SK-N-SH (cell line): ENCODE results near the gene TOM1L2. TPM values are rescaled to one million over a fixed set of nuclear protein-coding genes. Genes with fewer than 3 reads are reported as not detected.

Source experiments
- CTCF ChIA-PET: fragments of 300-600, 350-600 bp; formaldehyde crosslinking; extraction: SDS; loops from one replicate; lab custom pipeline; 2021; lab: Yijun Ruan, JAX
- POLR2A ChIA-PET: fragments of 350-600 bp; sonication (Branson Sonifier 250); formaldehyde crosslinking; extraction: SDS; loops from one replicate; lab custom pipeline; 2020; ENCODE audit warnings: antibody characterized with exemption, inconsistent platforms; lab: Yijun Ruan, JAX
- DNase-seq: peaks from one replicate; pipeline ENCODE4 v3.0.0; 2012
- H2AFZ ChIP-seq: fragments of 200-600 bp; sonication (generic); 2 replicates; pipeline ENCODE4 v1.8.1; 2016; ENCODE audit warnings: antibody characterized with exemption, mild to moderate bottlenecking, low read depth
- H3F3A ChIP-seq: fragments of 200-600 bp; sonication (generic); replicated peaks from 2 replicates; pipeline ENCODE3; 2016; ENCODE audit warnings: antibody characterized with exemption, mild to moderate bottlenecking; ENCODE audit not compliant: insufficient read depth
- H3K27ac ChIP-seq, 2 experiments: fragments of 200-500 bp in 1 of 2; fragments of 200-600 bp in 1 of 2; sonication (Bioruptor generic) in 1 of 2; sonication (generic), shearing (Covaris generic) in 1 of 2; 2 replicates each; pipeline versions ENCODE4 v1.5.1 to v1.6.1; 2014 to 2016; ENCODE audit warnings: low read depth in 2 of 2, inconsistent platforms in 1 of 2, low read length in 1 of 2, mild to moderate bottlenecking in 1 of 2, mixed read lengths in 1 of 2
- H3K27me3 ChIP-seq: fragments of 200-600 bp; sonication (generic), shearing (Covaris generic); 2 replicates; pipeline ENCODE4 v1.6.1; 2016; ENCODE audit warnings: mixed run types; ENCODE audit not compliant: insufficient read depth
- H3K36me3 ChIP-seq, 2 experiments: fragments of 200-500 bp in 1 of 2; fragments of 200-600 bp in 1 of 2; sonication (Bioruptor generic) in 1 of 2; sonication (generic) in 1 of 2; replicated peaks in 1 of 2; 2 replicates each; pipeline versions ENCODE3 to v1.5.1; 2014 to 2016; ENCODE audit warnings: low read length in 1 of 2, mild to moderate bottlenecking in 1 of 2; ENCODE audit not compliant: insufficient read depth in 2 of 2, control insufficient read depth in 1 of 2
- H3K4me1 ChIP-seq, 2 experiments: fragments of 200-500 bp in 1 of 2; fragments of 200-600 bp in 1 of 2; sonication (Bioruptor generic) in 1 of 2; sonication (generic), shearing (Covaris generic) in 1 of 2; 2 replicates each; pipeline versions ENCODE4 v1.5.1 to v1.6.1; 2014 to 2016; ENCODE audit warnings: low read depth in 1 of 2, low read length in 1 of 2, mixed run types in 1 of 2; ENCODE audit not compliant: insufficient read depth in 2 of 2, control insufficient read depth in 1 of 2
- H3K4me2 ChIP-seq: fragments of 200-600 bp; sonication (generic), shearing (Covaris generic); 2 replicates; pipeline ENCODE4 v1.6.1; 2017; ENCODE audit warnings: mixed run types
- H3K4me3 ChIP-seq, 2 experiments: fragments of 200-500 bp in 1 of 2; fragments of 200-600 bp in 1 of 2; sonication (Bioruptor generic) in 1 of 2; sonication (generic), shearing (Covaris generic) in 1 of 2; 2 replicates each; pipeline versions ENCODE4 v1.5.1 to v1.8.1; 2014 to 2016; ENCODE audit warnings: low read depth in 2 of 2, inconsistent platforms in 1 of 2, low read length in 1 of 2, mild to moderate bottlenecking in 1 of 2, mixed read lengths in 1 of 2, moderate library complexity in 1 of 2
- H3K79me2 ChIP-seq: fragments of 200-600 bp; sonication (generic); 2 replicates; pipeline ENCODE4 v1.8.1; 2017; ENCODE audit warnings: mild to moderate bottlenecking; ENCODE audit not compliant: insufficient read depth
- H3K9ac ChIP-seq: fragments of 200-600 bp; sonication (generic); 2 replicates; pipeline ENCODE4 v1.6.1; 2017; ENCODE audit warnings: mixed run types
- H3K9me2 ChIP-seq: fragments of 200-600 bp; sonication (generic); 2 replicates; pipeline ENCODE4 v1.6.1; 2017; ENCODE audit warnings: mixed run types
- H3K9me3 ChIP-seq: fragments of 200-600 bp; sonication (generic); 2 replicates; pipeline ENCODE4 v1.6.1; 2017; ENCODE audit warnings: mixed run types, mild to moderate bottlenecking, moderate library complexity
- H4K20me1 ChIP-seq: fragments of 200-600 bp; sonication (generic); 2 replicates; pipeline ENCODE4 v1.6.1; 2017; ENCODE audit warnings: mild to moderate bottlenecking, mixed run types; ENCODE audit not compliant: insufficient read depth
- CHD2 ChIP-seq: fragments of 150-350 bp; IDR thresholded peaks from 2 replicates; pipeline ENCODE4 v1.6.1; 2018; ENCODE audit warnings: low read length; ENCODE audit not compliant: partially characterized antibody
- EP300 ChIP-seq, 2 experiments: IDR thresholded peaks; 2 replicates each; pipeline versions ENCODE4 v1.4.0 to v1.6.1; 2012; ENCODE audit warnings: borderline replicate concordance in 1 of 2, low read depth in 1 of 2, low read length in 1 of 2
- EZH2phosphoT487 ChIP-seq: fragments of 200-600 bp; sonication (generic); IDR thresholded peaks from 2 replicates; pipeline ENCODE4 v1.6.1; 2017; ENCODE audit warnings: low read depth, mixed run types, mild to moderate bottlenecking, antibody characterized with exemption, moderate library complexity, borderline replicate concordance
- MAX ChIP-seq: IDR thresholded peaks from 2 replicates; pipeline ENCODE4 v1.4.0; 2012; ENCODE audit warnings: low read depth
- MXI1 ChIP-seq: IDR thresholded peaks from 2 replicates; pipeline ENCODE4 v1.6.1; 2012; ENCODE audit warnings: mild to moderate bottlenecking, low read depth, low read length, improper control_type of control experiment
- NFIC ChIP-seq: IDR thresholded peaks from 2 replicates; pipeline ENCODE4 v1.4.0; 2012; ENCODE audit warnings: borderline replicate concordance
- NRF1 ChIP-seq: IDR thresholded peaks from 2 replicates; pipeline ENCODE4 v1.6.1; 2012; ENCODE audit warnings: low read depth, mild to moderate bottlenecking, low read length
- RAD21 ChIP-seq: IDR thresholded peaks from 2 replicates; pipeline ENCODE4 v1.6.1; 2012; ENCODE audit warnings: mild to moderate bottlenecking, low read length
- RCOR1 ChIP-seq: fragments of 150-350 bp; IDR thresholded peaks from 2 replicates; pipeline ENCODE4 v1.6.1; 2017; ENCODE audit warnings: antibody characterized with exemption, low read length
- RFX5 ChIP-seq: IDR thresholded peaks from 2 replicates; pipeline ENCODE4 v1.6.1; 2012; ENCODE audit warnings: mild to moderate bottlenecking, improper control_type of control experiment, low read length
- RXRA ChIP-seq: IDR thresholded peaks from 2 replicates; pipeline ENCODE4 v1.4.0; 2012; ENCODE audit warnings: low read depth, mild to moderate bottlenecking, borderline replicate concordance
- SMC3 ChIP-seq: IDR thresholded peaks from 2 replicates; pipeline ENCODE4 v1.6.1; 2012; ENCODE audit warnings: low read depth, low read length, improper control_type of control experiment
- TAF1 ChIP-seq: IDR thresholded peaks from 2 replicates; pipeline ENCODE4 v1.6.1; 2012; ENCODE audit warnings: low read depth, mild to moderate bottlenecking, low read length, moderate library complexity, borderline replicate concordance
- USF1 ChIP-seq: IDR thresholded peaks from 2 replicates; pipeline ENCODE4 v1.4.0; 2012; ENCODE audit warnings: low read depth, borderline replicate concordance
- USF2 ChIP-seq: fragments of 150-350 bp; IDR thresholded peaks from 2 replicates; pipeline ENCODE4 v1.6.1; 2017; ENCODE audit warnings: antibody characterized with exemption, low read length, low read depth, borderline replicate concordance
- YY1 ChIP-seq: IDR thresholded peaks from 2 replicates; pipeline ENCODE4 v1.4.0; 2012; ENCODE audit warnings: low read depth, mild to moderate bottlenecking
- WGBS: methylation state at CpG from one replicate; pipeline ENCODE4 v1.1.6; 2017; ENCODE audit warnings: low lambda C conversion rate; 5-methylcytosine and 5-hydroxymethylcytosine counted together
- polyA plus RNA-seq, 3 experiments: library from polyadenylated mRNA; depleted of rRNA; stranded (reverse); fragments of >200 nt; gene quantifications; 2 replicates each; pipeline ENCODE4 v1.2.3, GENCODE V29; 2012

Gene TOM1L2
- polyA plus RNA-seq, 1 of the 3 experiments (the other 2 are of a cell fraction) = 85.4 TPM

- no peaks in the 10 kb centered on the region for H3K9me2 ChIP-seq
- H3F3A ChIP-seq = peaks cover 8% of the 10 kb centered on the region
- WGBS = 10% methylated on average over 37 of the region's 69 CpGs
- peak overlapping the region; percentile 63; the same call in 1 of the 2 replicates for H2AFZ ChIP-seq
- H3K27ac ChIP-seq = peak overlapping the region; percentile 40 to 97
- ChIA-PET CTCF (interaction anchor here (4.8 kb wide), 1 partner anchor 11 kb away, joined by 32 read pairs; no protein-coding TSS in a partner anchor), POLR2A (interaction anchor here (1.2 to 5.9 kb wide), 2 partner anchors 9 to 14 kb away, joined by 5 to 44 read pairs; partner anchors contain the start of gene SREBF1)
- peaks cover 0 to 12% of the 10 kb centered on the region in 2 experiments for H3K36me3 ChIP-seq
- TF ChIP-seq USF1 (no peak), EZH2phosphoT487 (no peak), NRF1 (no peak), MXI1 (0 out of 2 replicates have a peak, but pooled peaks have one; percentile 4), NFIC (no peak), SMC3 (no peak), CHD2 (no peak), RCOR1 (0 out of 2 replicates have a peak, but pooled peaks have one; percentile 28), USF2 (no peak), RAD21 (no peak), YY1 (no peak), RXRA (peak; percentile 98), RFX5 (no peak), MAX (0 out of 2 replicates have a peak, but pooled peaks have one; percentile 37), EP300 (IDR thresholded peaks at IDR 0.05; ENCODE audit: borderline replicate concordance in 1 of 2, low read depth in 1 of 2, low read length in 1 of 2) (0 out of 4 replicates have a peak, but pooled peaks of 1 of the 2 experiments have one; percentile 18), TAF1 (peak; percentile 6; the same call in 1 of the 2 replicates)
- peak overlapping the region; percentile 43 for H3K9ac ChIP-seq
- H3K4me3 ChIP-seq = peak overlapping the region; percentile 49 to 57
- no peaks in the 10 kb centered on the region for H3K79me2 ChIP-seq
- DNase-seq = peak; percentile 99
- peaks cover 40 to 94% of the 10 kb centered on the region in 2 experiments for H3K4me1 ChIP-seq
- H3K9me3 ChIP-seq = no peaks in the 10 kb centered on the region
- H3K27me3 ChIP-seq = no peaks in the 10 kb centered on the region
- peaks cover 7% of the 10 kb centered on the region; the same call in 1 of the 2 replicates for H4K20me1 ChIP-seq
- H3K4me2 ChIP-seq = peak overlapping the region; percentile 87
Measured at GRCh38 chr17:17823433-17824118, 148.6 kb downstream of the TOM1L2 start.
